IMR-90 (cell line): ENCODE measurements around the gene DSG3.

ENCODE experiments used
- BHLHE40 ChIP-seq: fragments of 150-350 bp; IDR thresholded peaks from 2 replicates; pipeline ENCODE4 v1.6.1; 2016; ENCODE audit warnings: mild to moderate bottlenecking, low read depth, low read length
- CEBPB ChIP-seq: IDR thresholded peaks from 2 replicates; pipeline ENCODE4 v1.6.1; 2012; ENCODE audit warnings: low read depth, low read length, improper control_type of control experiment
- CHD1 ChIP-seq: IDR thresholded peaks from 2 replicates; pipeline ENCODE4 v1.6.1; 2012; ENCODE audit warnings: low read depth, low read length, improper control_type of control experiment
- MAFK ChIP-seq: IDR thresholded peaks from 2 replicates; pipeline ENCODE4 v1.6.1; 2012; ENCODE audit warnings: low read depth, low read length, improper control_type of control experiment
- MAZ ChIP-seq: IDR thresholded peaks from 2 replicates; pipeline ENCODE4 v1.6.1; 2012; ENCODE audit warnings: low read depth, mild to moderate bottlenecking, low read length, improper control_type of control experiment, moderate library complexity, borderline replicate concordance
- MXI1 ChIP-seq: IDR thresholded peaks from 2 replicates; pipeline ENCODE4 v1.6.1; 2012; ENCODE audit warnings: low read depth, mild to moderate bottlenecking, low read length, moderate library complexity, borderline replicate concordance
- POLR2A ChIP-seq: IDR thresholded peaks from 2 replicates; pipeline ENCODE4 v1.6.1; 2012; ENCODE audit warnings: mild to moderate bottlenecking, low read depth, low read length
- RAD21 ChIP-seq: IDR thresholded peaks from 2 replicates; pipeline ENCODE4 v1.6.1; 2012; ENCODE audit warnings: low read length, improper control_type of control experiment
- RCOR1 ChIP-seq: IDR thresholded peaks from 2 replicates; pipeline ENCODE4 v1.6.1; 2012; ENCODE audit warnings: mild to moderate bottlenecking, low read length, improper control_type of control experiment; ENCODE audit not compliant: insufficient replicate concordance
- RFX5 ChIP-seq: IDR thresholded peaks from 2 replicates; pipeline ENCODE4 v1.8.0; 2012; ENCODE audit warnings: low read depth, mild to moderate bottlenecking, low read length, moderate library complexity
- SMC3 ChIP-seq: fragments of 150-350 bp; IDR thresholded peaks from 2 replicates; pipeline ENCODE4 v1.6.1; 2016; ENCODE audit warnings: low read depth, mild to moderate bottlenecking, antibody characterized with exemption, low read length, moderate library complexity
- TF ChIP-seq, protein P1 (sequence below): conservative IDR thresholded peaks from 2 replicates; pipeline ENCODE4 v1.5.1; 2012; ENCODE audit warnings: mild to moderate bottlenecking, low read depth, low read length, improper control_type of control experiment
- TF ChIP-seq, protein P2 (sequence below): fragments of 150-350 bp; IDR thresholded peaks from 2 replicates; pipeline ENCODE4 v1.6.1; 2017; ENCODE audit warnings: mild to moderate bottlenecking, antibody characterized with exemption, low read length, low read depth
- TF ChIP-seq, protein P3 (sequence below): fragments of 150-350 bp; IDR thresholded peaks from 2 replicates; pipeline ENCODE4 v1.6.1; 2016; ENCODE audit warnings: low read depth, mild to moderate bottlenecking, low read length, moderate library complexity, borderline replicate concordance

DNA sequence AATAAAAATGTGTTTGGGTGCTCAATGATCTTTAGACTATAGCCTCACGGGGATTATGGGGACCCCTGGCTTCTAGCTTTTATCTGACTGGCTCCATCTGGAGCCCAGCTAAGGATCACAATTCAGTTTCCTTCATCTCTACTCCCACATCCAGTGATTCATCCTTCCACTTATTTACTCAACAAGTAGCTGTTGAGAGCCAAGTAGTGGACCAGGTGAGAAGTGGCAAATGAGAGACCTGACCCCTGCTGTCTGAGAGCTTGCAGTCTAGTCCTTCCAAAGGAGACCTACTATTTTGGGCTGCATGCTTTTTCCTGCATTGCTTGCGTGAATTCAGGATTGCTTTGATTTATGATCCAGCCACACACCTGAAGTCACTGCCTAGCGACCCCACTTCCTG, 10.7 kb upstream of the DSG3 start:
- TF ChIP-seq, protein P1, sequence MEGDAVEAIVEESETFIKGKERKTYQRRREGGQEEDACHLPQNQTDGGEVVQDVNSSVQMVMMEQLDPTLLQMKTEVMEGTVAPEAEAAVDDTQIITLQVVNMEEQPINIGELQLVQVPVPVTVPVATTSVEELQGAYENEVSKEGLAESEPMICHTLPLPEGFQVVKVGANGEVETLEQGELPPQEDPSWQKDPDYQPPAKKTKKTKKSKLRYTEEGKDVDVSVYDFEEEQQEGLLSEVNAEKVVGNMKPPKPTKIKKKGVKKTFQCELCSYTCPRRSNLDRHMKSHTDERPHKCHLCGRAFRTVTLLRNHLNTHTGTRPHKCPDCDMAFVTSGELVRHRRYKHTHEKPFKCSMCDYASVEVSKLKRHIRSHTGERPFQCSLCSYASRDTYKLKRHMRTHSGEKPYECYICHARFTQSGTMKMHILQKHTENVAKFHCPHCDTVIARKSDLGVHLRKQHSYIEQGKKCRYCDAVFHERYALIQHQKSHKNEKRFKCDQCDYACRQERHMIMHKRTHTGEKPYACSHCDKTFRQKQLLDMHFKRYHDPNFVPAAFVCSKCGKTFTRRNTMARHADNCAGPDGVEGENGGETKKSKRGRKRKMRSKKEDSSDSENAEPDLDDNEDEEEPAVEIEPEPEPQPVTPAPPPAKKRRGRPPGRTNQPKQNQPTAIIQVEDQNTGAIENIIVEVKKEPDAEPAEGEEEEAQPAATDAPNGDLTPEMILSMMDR = no peak
- TF ChIP-seq SMC3 (no peak), RFX5 (no peak), POLR2A (no peak), CHD1 (no peak), RAD21 (no peak), CEBPB (no peak), MAFK (no peak), RCOR1 (no peak), MAZ (no peak), MXI1 (no peak), BHLHE40 (no peak)
- TF ChIP-seq, protein P2, sequence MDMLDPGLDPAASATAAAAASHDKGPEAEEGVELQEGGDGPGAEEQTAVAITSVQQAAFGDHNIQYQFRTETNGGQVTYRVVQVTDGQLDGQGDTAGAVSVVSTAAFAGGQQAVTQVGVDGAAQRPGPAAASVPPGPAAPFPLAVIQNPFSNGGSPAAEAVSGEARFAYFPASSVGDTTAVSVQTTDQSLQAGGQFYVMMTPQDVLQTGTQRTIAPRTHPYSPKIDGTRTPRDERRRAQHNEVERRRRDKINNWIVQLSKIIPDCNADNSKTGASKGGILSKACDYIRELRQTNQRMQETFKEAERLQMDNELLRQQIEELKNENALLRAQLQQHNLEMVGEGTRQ = no peak
- TF ChIP-seq, protein P3, sequence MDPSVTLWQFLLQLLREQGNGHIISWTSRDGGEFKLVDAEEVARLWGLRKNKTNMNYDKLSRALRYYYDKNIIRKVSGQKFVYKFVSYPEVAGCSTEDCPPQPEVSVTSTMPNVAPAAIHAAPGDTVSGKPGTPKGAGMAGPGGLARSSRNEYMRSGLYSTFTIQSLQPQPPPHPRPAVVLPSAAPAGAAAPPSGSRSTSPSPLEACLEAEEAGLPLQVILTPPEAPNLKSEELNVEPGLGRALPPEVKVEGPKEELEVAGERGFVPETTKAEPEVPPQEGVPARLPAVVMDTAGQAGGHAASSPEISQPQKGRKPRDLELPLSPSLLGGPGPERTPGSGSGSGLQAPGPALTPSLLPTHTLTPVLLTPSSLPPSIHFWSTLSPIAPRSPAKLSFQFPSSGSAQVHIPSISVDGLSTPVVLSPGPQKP = no peak
